CD4-positive, alpha-beta T cell treated with Interleukin-17A for 1 hour (primary cell): Measurements from ENCODE around the gene HORMAD2.

Experiments used
- DNase-seq: peaks from one replicate; pipeline ENCODE4 v3.0.0-alpha.2; 2020

HORMAD2 gene, protein sequence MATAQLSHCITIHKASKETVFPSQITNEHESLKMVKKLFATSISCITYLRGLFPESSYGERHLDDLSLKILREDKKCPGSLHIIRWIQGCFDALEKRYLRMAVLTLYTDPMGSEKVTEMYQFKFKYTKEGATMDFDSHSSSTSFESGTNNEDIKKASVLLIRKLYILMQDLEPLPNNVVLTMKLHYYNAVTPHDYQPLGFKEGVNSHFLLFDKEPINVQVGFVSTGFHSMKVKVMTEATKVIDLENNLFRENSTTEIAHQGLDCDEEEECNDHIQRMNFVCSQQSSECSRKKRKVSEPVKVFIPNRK

GRCh38 chr22:30079952-30080533 is at the start of gene HORMAD2:
HORMAD2 (plus strand) TSS chr22:30080464; CDS start chr22:30093953, 13,489 bp downstream.
- DNase-seq = no peak

GRCh38 chr22:30031328-30031727 is 48.9 kb upstream of the HORMAD2 start:
- no peak for DNase-seq

- DNase-seq = no peak
Measured at GRCh38 chr22:30031764-30032455, 48.4 kb upstream of the HORMAD2 start.

DNA sequence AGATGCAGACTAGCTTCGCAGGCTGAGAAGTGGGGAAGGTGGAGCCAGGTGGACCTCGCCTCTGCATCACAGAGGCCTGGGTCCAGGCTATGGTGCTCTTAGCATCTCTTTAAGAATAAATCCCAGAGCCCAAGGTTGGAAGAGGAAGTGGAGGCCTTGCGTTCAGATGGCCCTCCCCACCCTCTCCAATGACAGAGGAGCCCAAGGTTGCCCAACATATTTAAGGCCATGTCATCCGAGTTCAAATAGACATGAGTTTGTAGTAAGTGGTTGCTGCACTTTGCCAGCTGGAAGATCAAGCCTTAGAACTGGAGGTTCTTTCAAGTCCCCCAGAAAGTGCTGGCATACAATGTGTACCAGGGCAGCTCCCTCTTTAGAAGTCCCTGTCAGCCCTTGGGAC is 47.1 kb upstream of the HORMAD2 start:
- no peak for DNase-seq

DNA sequence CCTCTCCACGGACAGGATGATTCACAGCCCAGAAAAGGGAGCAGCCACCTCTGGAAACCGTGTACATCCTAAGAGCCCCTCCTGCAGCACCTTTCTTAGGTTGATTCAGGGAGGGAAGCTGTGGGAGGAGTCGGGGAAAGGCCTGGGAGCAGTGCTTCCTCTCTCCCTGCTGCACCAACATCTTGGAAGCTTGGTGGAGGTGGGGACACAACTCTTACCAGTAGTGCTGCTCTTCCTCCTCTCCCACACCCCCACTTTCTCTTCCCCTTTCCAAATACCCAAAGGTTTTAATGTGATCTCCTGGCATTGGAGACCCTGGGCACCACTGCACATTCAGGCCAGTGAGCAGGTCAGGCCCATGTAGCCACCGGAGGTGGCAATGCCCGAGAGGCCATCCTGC is 46.4 kb upstream of the HORMAD2 start:
- DNase-seq = no peak

- no peak for DNase-seq
Measured at GRCh38 chr22:30036656-30037055, 43.6 kb upstream of the HORMAD2 start.

DNA sequence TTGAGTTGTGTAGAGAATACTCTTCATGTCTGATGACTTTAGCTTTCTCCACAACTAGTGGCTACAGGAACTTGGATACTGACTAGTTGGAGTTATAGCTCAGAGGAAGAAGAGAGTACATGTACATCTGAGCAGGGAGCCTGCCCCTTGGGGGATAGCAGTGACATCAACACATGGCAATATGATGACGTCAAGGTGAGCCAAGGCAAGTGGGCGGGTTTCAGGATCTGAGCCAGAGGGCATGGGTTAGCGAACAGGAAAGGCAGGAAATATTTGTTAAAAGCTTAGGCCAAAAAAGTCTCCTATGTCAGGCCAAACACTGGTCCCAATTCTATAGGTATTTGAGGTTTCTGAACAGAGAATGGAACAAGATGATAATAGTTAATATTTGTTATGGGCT is 42.0 kb upstream of the HORMAD2 start:
- DNase-seq = no peak

- no peak for DNase-seq
Measured at GRCh38 chr22:30040499-30041260, 39.6 kb upstream of the HORMAD2 start.

GRCh38 chr22:30041475-30041874 is 38.8 kb upstream of the HORMAD2 start:
- DNase-seq = no peak

DNA sequence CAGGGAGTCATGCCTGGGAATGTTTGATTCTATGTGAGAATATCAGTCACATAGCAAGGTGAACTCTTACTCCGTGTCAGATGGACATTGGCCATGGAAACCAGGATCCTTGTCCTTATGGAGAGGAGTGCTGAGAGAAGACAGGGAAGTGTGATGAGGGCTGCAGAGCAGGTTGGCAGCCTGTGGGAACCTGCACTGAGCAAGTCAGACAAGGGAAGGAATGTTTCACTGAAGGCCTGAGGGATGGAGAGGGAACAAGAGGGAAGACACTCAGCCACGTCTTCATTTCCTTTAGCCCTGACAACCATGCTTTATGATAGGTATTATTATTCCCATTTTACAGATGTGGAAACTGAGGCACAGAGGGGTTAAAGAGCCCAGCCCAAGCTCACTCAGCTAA is 38.4 kb upstream of the HORMAD2 start:
- DNase-seq = no peak

DNA sequence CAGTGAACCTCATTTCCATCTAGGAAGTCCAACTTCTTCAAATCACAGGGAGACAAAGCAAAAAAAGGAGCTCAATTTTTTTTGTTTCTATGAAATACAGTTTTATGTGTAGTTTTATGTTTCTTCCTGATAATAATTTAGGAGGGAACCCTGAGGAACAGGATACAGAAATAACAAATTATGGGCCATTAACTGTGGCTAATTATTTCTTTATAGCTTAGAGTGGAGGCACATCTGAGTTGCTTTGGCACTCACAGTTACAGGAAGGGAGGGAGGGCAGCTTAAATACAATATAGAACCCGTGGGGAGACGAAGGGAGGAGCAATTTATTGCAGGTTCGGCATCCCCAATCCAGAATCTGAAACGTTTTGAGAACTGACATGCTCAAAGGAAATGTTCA is 37.1 kb upstream of the HORMAD2 start:
- no peak for DNase-seq

DNA sequence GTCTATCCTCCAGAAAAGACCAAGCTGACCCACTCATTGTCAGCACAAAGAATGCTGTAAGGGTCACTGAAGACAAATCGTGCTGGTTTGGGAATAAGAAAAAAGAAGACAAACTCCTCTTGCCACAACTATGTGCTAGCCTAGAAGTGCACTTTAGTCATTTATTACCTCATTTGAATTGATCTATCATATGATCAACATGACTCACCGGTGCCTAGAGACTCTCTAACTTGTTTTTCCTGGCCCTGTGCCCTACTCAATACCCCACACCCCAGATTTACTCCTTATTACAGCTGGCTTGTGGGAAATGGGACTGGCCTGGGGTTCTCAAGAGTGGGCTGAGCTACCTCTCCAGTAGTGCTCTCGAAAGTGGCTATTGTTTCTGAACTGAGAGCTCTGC is 35.9 kb upstream of the HORMAD2 start:
- no peak for DNase-seq

DNA sequence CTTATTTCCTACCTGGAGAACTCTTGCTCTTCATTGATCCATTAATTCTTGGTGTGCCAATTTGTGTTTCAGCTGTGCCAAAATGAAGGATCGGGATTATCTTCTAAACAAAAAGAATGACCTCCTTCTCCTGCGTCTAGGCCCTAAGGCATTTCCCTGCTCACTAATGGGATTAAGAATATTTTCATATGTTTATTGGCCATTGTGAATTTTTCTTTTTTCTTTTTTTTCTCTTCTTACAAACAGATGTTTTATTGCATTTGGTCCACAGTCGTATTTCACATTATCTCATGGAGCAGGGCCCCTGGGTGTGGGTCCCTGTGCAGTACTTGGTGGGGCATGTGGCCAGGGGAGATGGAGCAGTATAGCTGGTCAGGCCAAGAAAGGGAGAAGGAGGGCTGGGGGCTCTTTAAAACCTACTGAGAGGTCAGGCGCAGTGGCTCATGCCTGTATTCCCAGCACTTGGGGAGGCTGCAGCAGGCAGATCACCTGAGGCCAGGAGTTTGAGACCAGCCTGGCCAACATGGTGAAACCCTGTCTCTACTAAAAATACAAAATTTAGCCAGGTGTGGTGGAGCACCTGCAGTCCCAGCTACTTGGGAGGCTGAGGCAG is 35.3 kb upstream of the HORMAD2 start:
- DNase-seq = no peak

- DNase-seq = no peak
Measured at GRCh38 chr22:30045494-30045887, 34.8 kb upstream of the HORMAD2 start.

DNA sequence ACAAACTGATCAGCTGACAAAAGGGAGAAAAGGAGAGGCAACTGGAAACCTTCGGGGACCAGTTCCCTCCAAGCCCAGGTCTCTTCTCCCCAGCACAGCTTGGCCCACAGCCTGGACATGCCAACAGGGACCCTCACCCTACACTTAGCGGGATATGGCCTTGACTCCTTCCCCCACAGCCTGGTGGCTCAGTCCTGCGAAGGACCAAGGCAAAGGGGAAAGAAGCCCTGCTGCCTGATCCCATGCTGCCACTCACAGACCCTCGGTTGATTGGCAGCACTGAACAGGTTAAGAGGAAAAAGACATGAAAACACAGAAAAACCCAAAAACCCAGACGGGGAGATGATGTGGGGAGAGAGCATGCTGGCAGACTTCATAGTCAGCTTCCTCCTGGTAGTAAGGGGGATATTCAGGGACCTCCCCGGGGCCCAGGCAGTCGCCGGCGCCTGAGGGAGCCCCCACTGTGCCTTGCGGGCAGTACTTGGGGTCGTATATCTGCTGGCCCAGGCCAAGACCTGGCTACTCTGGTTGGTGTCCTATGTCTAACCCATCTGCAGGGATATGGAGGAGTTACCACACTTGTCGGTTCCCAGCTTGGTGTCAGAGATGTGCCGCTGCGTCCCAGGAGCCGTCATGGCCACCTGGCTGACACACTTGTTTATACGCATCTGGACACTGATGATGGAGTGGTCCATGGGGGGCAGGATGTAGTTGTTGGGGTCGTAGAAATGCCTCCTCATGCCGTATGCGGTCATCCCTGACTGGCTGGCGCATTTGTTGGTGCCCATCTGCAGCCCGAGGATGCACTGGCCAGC is 34.2 kb upstream of the HORMAD2 start:
- DNase-seq = no peak

GRCh38 chr22:30046716-30047363 is 33.4 kb upstream of the HORMAD2 start:
- DNase-seq = no peak

DNA sequence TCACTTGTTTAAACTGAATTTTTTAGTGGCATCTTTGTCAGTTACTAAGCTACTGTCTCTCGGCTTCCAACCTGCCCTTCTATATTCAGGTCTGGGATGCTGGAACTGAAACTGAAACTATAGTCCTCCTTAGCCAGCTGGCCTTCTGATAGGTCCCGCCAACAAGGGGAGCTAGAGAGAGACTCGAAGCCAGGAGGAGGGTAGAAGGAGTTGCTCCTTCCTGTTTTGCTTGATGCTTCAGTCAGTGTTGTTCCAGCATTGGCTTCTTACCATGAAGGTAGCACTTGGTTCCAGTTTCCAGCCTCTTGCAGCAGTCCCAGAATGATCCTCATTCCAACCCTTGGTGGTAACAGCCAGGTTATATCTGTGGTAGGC is 32.9 kb upstream of the HORMAD2 start:
- DNase-seq = peak; percentile 74

- DNase-seq = no peak
Measured at GRCh38 chr22:30048681-30049080, 31.6 kb upstream of the HORMAD2 start.

GRCh38 chr22:30054067-30054763 is 26.0 kb upstream of the HORMAD2 start:
- DNase-seq = no peak

- DNase-seq = no peak
Measured at GRCh38 chr22:30054764-30055069, 25.5 kb upstream of the HORMAD2 start.

DNA sequence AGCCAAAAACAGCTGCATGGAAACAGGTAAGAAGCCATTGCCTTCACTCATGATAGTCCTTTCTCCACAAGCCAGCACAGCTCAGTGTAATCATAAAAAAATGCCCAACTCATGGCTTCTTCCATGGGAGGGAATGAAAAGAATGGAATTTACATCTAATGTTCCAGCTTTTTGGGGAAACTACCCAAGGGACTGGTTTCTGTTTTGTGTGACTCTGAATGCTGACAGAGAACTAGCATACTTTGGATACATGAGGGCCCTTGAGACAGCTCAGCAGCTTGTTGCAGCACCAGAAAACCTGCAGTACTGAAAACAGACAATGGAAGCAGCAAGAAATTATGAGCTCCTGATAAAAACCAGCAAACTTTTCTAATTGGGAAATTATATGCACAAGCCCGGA is 24.2 kb upstream of the HORMAD2 start:
- no peak for DNase-seq
